Spinal cord (tissue), 10 donors: ENCODE measurements around the gene RPL13. TPM values are rescaled to one million over a fixed set of nuclear protein-coding genes. Genes with fewer than 3 reads are reported as not detected.

Experiments
- DNase-seq, 6 donors: peaks; one replicate each; pipeline versions ENCODE4 v3.0.0 to v3.0.0-alpha.2; 2013 to 2015; ENCODE audit warnings: low spot score in 6 of 6, low read depth in 4 of 6
- H3K27ac ChIP-seq: one replicate; pipeline ENCODE4 v1.5.1; 2013; ENCODE audit warnings: low read depth, low read length, control low read depth
- H3K27me3 ChIP-seq: one replicate; pipeline ENCODE4 v1.6.1; 2013; ENCODE audit warnings: low read length; ENCODE audit not compliant: control insufficient read depth, insufficient read depth
- H3K36me3 ChIP-seq: one replicate; pipeline ENCODE4 v1.6.1; 2013; ENCODE audit warnings: low read length; ENCODE audit not compliant: control insufficient read depth, insufficient read depth
- H3K4me1 ChIP-seq: one replicate; pipeline ENCODE4 v1.6.1; 2013; ENCODE audit warnings: low read length; ENCODE audit not compliant: control insufficient read depth, insufficient read depth
- H3K4me3 ChIP-seq: one replicate; pipeline ENCODE4 v1.5.1; 2013; ENCODE audit warnings: low read depth, low read length, control low read depth
- H3K9me3 ChIP-seq: one replicate; pipeline ENCODE4 v1.6.1; 2013; ENCODE audit warnings: low read length; ENCODE audit not compliant: control insufficient read depth, insufficient read depth
- WGBS: methylation state at CpG from one replicate; pipeline ENCODE4 v1.1.5; 2013; ENCODE audit warnings: missing lambda C conversion rate; ENCODE audit not compliant: insufficient coverage; 5-methylcytosine and 5-hydroxymethylcytosine counted together
- polyA plus RNA-seq, 2 donors: library from polyadenylated mRNA; unstranded; fragments of 120-200 nt; gene quantifications; one replicate each; pipeline ENCODE4 v1.2.1, GENCODE V29; 2013; ENCODE audit not compliant: insufficient read length in 2 of 2
- total RNA-seq, 2 donors: library from RNA; depleted of rRNA in 1 of 2; stranded (reverse); fragments of 120-200 nt in 1 of 2; fragments of >200 nt in 1 of 2; gene quantifications; one replicate each; pipeline versions ENCODE4 v1.2.3 to v1.2.4, GENCODE V29; 2013 to 2014
- donor health status: healthy.

The RPL13 gene
- total and polyA plus RNA-seq, 4 donors = 1,019 to 2,411 (median 1,920) TPM

GRCh38 chr16:89550421-89551007 lies 10.0 kb upstream of the RPL13 start:
- 97% methylated on average over 20 of the region's 22 CpGs for WGBS
- no peak overlapping the region for H3K27ac ChIP-seq
- H3K27me3 ChIP-seq = no peaks in the 10 kb centered on the region
- DNase-seq = no peak
- no peak overlapping the region for H3K4me3 ChIP-seq
- peaks cover 4% of the 10 kb centered on the region for H3K4me1 ChIP-seq
- H3K36me3 ChIP-seq = peaks cover 99% of the 10 kb centered on the region
- no peaks in the 10 kb centered on the region for H3K9me3 ChIP-seq

DNA sequence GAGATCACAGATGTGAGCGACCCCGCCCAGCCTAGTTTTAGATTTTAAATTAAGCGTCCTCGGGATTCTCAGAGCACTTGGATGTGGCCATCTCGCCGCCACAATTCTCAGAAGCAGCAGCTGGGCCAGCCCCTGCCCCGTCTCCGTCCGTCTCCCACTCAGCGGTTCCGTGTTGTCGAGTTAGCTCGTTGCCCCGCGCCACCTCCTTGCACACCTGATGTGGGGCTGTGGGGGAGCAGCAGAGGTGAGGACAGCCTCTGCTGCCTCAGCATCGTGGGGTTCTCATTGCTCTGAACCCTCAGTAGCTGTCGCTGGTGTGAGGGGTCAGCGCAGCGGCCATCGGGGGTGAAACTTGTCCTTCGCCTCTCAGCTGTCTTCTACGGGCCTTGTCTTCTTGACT lies 8.2 kb upstream of the RPL13 start:
- H3K27me3 ChIP-seq = no peaks in the 10 kb centered on the region
- H3K27ac ChIP-seq = no peak overlapping the region
- peaks cover 97% of the 10 kb centered on the region for H3K36me3 ChIP-seq
- H3K4me1 ChIP-seq = peaks cover 22% of the 10 kb centered on the region
- H3K9me3 ChIP-seq = no peaks in the 10 kb centered on the region
- 97% methylated on average over 22 of the region's 22 CpGs for WGBS
- DNase-seq = no peak
- H3K4me3 ChIP-seq = no peak overlapping the region

DNA sequence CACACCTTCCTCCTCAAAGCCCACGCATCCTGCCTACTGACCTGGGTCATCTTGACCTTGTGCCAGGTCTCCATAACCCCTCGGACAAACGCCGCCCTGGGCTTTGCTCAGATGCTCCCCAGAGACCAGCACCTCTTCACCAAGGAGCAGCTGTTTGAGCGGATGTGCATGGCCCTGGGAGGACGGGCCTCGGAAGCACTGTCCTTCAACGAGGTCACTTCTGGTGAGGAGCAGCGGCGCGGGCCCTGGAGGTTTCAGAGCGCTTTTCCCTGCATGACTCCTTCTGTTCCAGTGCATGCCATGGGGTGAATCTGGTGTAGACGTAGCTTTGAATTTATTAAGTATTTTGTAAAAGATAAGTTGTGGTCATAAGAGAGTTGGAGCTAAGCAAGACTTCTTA lies 7.6 kb upstream of the RPL13 start:
- over 99% methylated on average over 11 of the region's 13 CpGs for WGBS
- no peaks in the 10 kb centered on the region for H3K9me3 ChIP-seq
- no peak overlapping the region for H3K4me3 ChIP-seq
- H3K27ac ChIP-seq = no peak overlapping the region
- no peak for DNase-seq
- no peaks in the 10 kb centered on the region for H3K27me3 ChIP-seq
- H3K36me3 ChIP-seq = peaks cover 96% of the 10 kb centered on the region
- peaks cover 28% of the 10 kb centered on the region for H3K4me1 ChIP-seq

- peaks cover 31% of the 10 kb centered on the region for H3K4me1 ChIP-seq
- no peaks in the 10 kb centered on the region for H3K27me3 ChIP-seq
- no peaks in the 10 kb centered on the region for H3K9me3 ChIP-seq
- H3K4me3 ChIP-seq = no peak overlapping the region
- H3K27ac ChIP-seq = no peak overlapping the region
- H3K36me3 ChIP-seq = peaks cover 91% of the 10 kb centered on the region
- DNase-seq = no peak
- WGBS = 91% methylated on average over 17 of the region's 18 CpGs
Measured at GRCh38 chr16:89553733-89554132, 6.7 kb upstream of the RPL13 start.

DNA sequence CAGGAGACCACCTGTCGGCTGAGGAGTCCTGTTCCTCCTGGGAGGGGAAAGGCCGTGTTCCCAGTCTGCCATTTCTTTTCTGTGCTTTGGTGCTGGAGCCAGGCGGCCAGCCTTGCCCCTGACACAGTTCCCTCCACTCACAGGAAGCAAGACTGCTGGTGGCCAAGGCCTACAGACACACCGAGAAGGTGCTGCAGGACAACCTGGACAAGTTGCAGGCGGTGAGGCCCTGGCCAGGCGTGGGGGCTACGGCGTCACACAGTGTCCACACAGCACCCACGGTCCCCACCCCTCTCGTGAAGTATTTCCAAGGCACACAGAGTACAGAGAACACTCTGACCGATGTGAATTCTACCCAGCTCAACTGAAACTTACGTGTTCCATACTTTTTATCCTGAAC lies 6.1 kb upstream of the RPL13 start:
- WGBS = over 99% methylated on average over 10 of the region's 12 CpGs
- Histone ChIP-seq H3K36me3 (peaks cover 85% of the 10 kb centered on the region), H3K4me1 (peaks cover 32% of the 10 kb centered on the region), H3K27ac (no peak overlapping the region), H3K9me3 (no peaks in the 10 kb centered on the region), H3K4me3 (no peak overlapping the region), H3K27me3 (no peaks in the 10 kb centered on the region)
- DNase-seq = no peak

DNA sequence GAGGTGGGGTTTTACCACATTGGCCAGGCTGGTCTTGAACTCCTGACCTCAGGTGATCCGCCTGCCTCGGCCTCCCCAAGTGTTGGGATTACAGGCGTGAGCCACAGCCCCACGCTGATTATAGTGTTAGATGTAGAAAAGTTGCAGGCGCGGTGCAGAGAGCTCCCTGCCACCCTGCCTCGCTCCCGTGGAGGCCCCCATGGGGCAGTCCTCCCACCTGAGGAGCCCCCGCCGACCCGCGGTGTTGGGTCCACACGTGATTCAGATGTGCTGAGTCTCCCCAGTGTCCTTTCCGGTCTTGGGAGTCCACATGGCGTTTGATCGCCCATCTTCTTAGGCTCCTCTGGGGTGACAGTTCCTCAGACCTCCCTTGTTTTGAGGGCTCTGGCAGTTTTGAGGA lies 5.2 kb upstream of the RPL13 start:
- Histone ChIP-seq H3K36me3 (peaks cover 76% of the 10 kb centered on the region), H3K27me3 (no peaks in the 10 kb centered on the region), H3K4me3 (no peak overlapping the region), H3K9me3 (no peaks in the 10 kb centered on the region), H3K4me1 (peaks cover 39% of the 10 kb centered on the region), H3K27ac (no peak overlapping the region)
- 95% methylated on average over 16 of the region's 16 CpGs for WGBS
- DNase-seq = no peak

DNA sequence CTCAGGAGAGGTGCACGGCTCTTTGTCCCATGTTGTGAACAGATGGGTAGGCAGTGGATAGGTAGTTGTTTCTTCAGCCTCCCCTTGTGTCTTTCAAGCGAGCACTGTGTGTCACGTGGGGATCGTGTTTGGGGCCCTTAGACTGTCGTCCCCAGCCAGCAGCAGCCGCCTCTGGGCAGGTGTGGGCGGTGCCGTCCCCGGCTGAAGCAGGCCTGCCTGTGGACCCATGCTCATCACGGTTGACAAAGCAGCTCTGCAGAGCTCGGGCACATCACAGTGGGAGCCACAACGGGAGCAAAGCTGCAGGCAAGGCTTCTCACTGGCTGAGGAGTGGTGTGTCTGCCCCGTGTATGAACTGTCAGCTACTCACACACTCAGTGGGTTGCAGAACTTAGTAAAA lies 4.7 kb upstream of the RPL13 start:
- no peak for DNase-seq
- H3K36me3 ChIP-seq = peaks cover 70% of the 10 kb centered on the region
- H3K27me3 ChIP-seq = no peaks in the 10 kb centered on the region
- no peak overlapping the region for H3K4me3 ChIP-seq
- 83% methylated on average over 13 of the region's 13 CpGs for WGBS
- H3K4me1 ChIP-seq = peaks cover 39% of the 10 kb centered on the region
- H3K27ac ChIP-seq = peak overlapping the region; percentile 87
- H3K9me3 ChIP-seq = no peaks in the 10 kb centered on the region

GRCh38 chr16:89556750-89557689 lies 3.5 kb upstream of the RPL13 start:
- H3K9me3 ChIP-seq = no peaks in the 10 kb centered on the region
- peak overlapping the region; percentile 87 for H3K27ac ChIP-seq
- H3K4me1 ChIP-seq = peaks cover 48% of the 10 kb centered on the region
- H3K36me3 ChIP-seq = peaks cover 69% of the 10 kb centered on the region
- H3K27me3 ChIP-seq = no peaks in the 10 kb centered on the region
- no peak overlapping the region for H3K4me3 ChIP-seq
- DNase-seq = peak; percentile 59 to 92 (median 74)
- 28% methylated on average over 33 of the region's 34 CpGs for WGBS

GRCh38 chr16:89557690-89558490 lies 2.6 kb upstream of the RPL13 start:
- Histone ChIP-seq H3K9me3 (no peaks in the 10 kb centered on the region), H3K4me1 (peaks cover 53% of the 10 kb centered on the region), H3K4me3 (no peak overlapping the region), H3K27me3 (no peaks in the 10 kb centered on the region), H3K36me3 (peaks cover 69% of the 10 kb centered on the region), H3K27ac (peak overlapping the region; percentile 87)
- no peak for DNase-seq
- WGBS = 80% methylated on average over 14 of the region's 19 CpGs
